GM18519 (cell line): ENCODE measurements around the gene SMIM44.
"Not testable (repeated sequence)": the region's sequence is repeated elsewhere in the genome, so short reads cannot be mapped to it uniquely, and the experiment has no call there.

ENCODE experiments used
- ATAC-seq: cut with Tn5 transposase; IDR thresholded peaks from one replicate; pipeline ENCODE4 v1.9.1; 2021; ENCODE audit warnings: mild to moderate bottlenecking, moderate library complexity; ENCODE audit not compliant: unreplicated experiment, low FRiP score

The SMIM44 gene

GRCh38 chr19:3518255-3518654, 35.0 kb upstream of the SMIM44 start:
- no peak for ATAC-seq

GRCh38 chr19:3517638-3518037, 34.4 kb upstream of the SMIM44 start:
- no peak for ATAC-seq

- no peak for ATAC-seq
Measured at GRCh38 chr19:3516675-3517207, 33.5 kb upstream of the SMIM44 start.

GRCh38 chr19:3515891-3516422, 32.7 kb upstream of the SMIM44 start:
- no peak for ATAC-seq

- ATAC-seq = no peak
Measured at GRCh38 chr19:3514930-3515329, 31.7 kb upstream of the SMIM44 start.

DNA sequence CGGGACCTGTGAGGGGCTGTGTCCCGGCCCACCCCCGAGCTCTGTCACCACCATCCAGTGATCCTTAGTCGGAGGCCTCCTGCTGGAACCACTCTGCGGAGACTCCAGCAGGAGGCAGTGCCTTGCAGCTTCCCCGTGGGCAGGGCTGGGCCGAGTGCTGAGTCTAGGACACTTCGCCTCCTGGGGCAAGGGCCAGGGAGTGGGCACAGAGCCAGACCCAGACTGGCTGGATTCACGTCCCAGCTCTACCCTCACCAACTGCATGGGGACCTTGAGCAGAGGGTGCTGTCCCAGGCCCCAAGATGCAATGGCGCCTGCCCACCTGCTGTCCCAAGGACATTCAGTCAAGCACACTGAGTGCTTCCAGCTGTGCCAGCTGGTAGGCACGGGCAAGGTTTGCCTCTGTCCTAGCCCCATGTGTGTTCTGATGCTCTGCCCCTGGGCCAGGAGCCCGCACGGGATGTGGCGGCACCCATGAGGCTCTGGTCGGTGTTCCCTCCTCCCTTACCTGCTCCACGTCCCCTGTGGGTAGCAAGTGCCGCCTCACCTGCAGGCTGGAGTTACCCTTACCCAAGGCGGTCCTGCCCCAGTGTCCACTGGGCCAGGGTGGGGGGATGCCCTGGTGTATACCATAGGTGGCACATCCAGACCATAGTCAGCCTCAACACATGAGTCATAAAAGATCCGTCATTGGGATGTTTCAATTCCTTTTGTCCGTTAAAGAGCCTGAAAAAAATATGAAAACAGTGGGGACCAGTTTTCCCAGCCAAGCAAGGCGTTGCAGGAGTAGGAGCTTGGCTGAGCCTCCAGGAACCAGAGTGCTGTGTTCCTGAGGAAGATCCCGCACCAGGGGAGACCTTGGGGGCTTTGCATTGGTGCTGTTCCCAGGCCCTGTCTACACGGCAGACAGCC, 30.2 kb upstream of the SMIM44 start:
- ATAC-seq = no peak

DNA sequence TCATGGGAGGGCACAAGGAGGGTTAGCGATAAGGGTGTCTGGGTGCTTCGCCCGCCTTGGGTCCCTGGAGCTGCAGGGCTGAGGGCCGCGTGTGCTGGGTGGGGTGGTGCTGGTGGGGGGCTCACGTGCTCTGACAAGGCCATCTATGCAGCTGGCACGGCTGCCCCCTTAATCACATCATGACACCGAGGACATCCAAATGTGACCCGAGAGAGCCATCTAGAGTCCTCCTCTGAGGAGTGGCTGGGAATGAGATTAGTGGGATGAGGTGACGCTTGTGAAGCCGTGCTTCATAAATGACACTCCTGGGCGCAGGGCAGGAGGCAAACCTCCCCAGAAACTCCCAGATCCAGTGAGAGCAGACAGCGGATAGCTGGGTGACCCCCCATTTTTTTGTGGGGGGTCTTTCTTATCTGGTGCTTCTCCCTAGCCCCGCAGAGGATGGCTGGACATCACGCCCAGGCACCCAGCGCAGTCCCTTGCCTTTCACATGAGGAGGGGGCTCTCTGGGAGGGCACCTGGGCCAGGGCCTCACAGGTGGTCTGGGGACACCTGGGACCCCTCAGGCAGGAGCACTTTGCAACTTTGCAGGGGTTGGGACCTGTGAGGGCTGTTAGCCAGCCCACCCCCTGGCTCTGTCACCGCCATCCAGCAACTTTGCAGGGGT, 29.5 kb upstream of the SMIM44 start:
- no peak for ATAC-seq

GRCh38 chr19:3511506-3512251, 28.4 kb upstream of the SMIM44 start:
- ATAC-seq = no peak

- ATAC-seq = no peak
Measured at GRCh38 chr19:3510727-3511126, 27.5 kb upstream of the SMIM44 start.

DNA sequence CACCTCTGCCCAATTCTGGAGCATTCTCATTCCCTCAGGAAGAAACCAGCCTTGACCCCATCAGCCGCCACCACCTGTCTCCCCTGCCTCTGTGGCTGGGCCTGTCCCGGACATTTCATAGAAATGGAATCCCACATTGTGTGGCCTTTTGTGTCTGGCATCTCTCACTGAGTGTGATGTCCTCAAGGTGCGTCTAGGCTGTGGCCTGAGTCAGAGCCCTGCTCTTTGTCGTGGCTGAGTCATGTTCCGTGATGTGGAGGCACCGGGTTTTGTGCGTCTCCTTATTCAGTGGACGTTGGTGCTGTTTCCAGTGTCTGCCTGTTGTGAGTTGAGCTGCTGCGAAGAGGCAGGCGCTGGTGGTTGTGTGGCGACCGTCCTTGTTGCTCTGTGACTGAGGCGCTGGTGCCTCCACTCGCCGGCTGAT, 26.3 kb upstream of the SMIM44 start:
- no peak for ATAC-seq

DNA sequence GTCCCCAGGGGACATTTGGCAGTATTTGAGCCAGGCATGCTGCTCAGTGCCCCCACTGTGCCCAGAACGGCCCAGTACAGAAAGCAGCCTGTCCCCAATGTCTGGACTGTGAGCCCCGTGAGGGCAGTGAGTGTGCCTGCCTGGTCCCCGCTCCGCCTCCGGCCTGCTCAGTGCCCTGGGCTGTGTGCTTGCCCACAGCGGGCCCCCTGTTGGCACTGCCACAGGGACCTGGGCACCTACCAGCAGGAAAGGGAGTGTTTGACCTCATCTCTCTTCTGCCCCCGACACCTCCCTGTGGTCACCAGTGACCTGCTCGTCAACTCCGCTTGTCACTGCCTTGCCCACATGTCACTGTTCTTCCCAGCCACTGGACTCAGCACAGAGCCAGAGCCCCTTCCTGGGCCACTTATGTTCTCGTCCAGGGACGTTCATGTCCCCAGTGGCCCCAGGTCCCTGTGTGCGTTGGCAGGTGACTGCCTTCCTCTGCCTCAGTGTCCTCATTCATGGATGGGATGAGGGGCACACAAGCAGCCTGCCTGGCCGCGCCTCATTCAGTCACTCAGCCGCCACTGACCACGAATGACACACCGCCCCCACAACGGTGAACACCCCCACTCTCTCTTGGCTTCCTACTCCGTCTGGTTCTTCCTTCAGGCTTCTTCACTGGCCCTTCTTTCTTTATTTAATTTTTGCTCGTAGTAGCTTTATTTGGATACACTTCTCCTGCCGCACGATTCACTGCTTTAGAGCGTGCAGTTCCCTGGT, 25.7 kb upstream of the SMIM44 start:
- ATAC-seq = no peak

- not testable (repeated sequence) for ATAC-seq
Measured at GRCh38 chr19:3508121-3508661, 24.9 kb upstream of the SMIM44 start.

- no peak for ATAC-seq
Measured at GRCh38 chr19:3507371-3508120, 24.3 kb upstream of the SMIM44 start.

DNA sequence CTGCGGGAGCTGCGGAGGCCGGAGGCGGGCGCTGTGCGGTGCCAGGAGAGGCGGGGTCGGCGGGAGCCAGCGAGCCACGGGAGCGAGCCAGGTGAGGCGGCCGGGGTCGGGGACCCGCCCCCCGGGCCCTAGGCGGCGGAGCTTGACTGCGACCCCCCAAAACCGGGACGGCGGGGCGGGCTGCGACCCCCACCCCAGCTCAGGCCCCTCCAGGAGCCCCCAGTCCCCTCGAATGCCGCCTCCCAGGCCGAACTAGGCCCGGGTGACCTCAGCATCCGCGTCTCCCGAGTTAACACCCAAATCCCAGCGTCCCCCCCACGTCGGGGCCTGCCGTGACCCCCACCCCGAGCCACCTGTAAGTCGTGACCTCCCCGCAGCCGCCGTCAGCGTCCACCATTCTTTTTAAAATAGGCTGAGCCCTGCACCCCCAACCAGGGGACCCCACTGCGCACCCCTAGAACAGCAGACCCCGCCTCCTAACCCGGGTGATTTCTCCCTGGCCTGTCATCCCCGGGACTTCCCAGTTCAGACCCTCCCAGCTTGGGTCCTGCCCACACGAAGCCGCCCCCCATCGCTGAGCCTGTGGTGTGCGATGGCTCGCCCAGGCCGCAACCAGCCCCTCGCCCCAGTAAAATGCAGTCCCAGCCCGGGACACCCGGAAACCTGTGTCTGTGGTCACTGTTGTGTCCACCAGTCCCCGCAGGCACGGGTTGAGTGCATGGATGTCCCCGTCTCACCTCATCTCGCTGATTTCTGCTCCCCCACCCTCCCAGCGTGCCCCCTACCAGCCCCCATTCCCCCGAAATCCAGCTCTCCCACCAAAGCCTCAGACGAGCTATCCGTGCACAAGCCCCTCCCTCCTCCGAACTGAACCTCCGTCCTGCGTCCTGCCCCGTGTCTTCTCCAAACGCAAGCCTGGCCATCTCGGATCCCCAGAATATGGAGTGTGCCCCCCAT, 23.4 kb upstream of the SMIM44 start:
- ATAC-seq = peak; percentile 27

DNA sequence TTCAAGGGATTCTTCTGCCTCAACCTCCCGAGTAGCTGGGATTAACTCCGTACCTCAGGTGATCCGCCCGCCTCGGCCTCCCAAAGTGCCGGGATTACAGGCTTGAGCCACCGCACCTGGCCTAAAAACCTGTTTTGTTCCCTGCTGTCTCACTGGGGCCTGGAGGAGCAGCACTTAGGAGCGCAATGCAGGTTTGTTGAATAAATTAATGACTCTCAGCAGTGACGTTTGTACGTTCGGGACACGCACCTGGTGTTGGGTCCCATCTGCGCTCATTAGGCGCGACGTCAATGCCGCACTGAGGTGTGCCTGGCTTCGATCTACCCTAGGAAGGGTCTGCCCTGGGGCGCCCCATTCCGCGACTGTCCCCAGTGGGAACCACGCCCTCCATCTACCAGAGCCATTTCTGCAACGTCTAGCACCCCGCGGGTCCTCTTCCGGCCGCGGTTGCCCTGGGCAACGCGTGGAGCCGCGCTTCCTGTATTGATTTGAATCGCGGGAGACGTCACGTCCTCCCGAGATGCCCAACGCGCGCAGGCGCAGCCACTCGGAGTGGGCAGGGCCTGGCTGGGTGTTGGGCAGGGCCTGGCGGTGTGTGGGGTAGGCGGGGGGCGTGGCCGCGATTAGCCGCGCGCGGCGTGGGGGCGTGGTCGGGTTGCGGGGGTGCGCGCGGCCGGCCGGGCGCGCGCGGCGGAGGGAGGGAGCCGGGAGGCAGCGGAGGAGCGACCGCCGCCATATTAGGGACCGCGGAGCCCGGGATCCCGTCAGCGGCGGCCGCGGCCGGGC, 22.6 kb upstream of the SMIM44 start, which contains the start of gene FZR1:
Gene FZR1 (plus strand): TSS at position 714 of the 786 bp plus-strand sequence. CDS start 16,679 bp downstream, outside the sequence.
- ATAC-seq = peak; percentile 83

DNA sequence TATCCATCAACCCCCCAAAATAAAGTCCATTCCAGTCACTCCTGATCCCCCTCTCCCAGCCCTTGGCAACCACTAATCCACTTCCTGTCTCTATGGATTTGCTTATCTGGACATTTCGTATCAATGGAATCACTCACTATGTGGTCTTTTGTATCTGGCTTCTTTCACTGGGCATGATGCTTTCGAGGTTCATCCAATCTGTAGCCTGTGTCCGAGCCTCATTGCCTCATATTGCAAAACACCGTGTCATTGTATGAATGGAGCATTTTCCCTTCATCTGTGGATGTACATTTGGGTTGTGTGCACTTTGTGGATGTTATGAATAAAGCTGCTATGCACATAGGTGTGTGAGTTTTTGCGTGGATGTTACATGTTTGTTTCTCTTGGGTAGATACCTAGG, 21.5 kb upstream of the SMIM44 start:
- ATAC-seq = no peak

GRCh38 chr19:3503036-3503572, 19.9 kb upstream of the SMIM44 start:
- no peak for ATAC-seq
